ENCODE measurements around the gene DERA.
A peak's percentile ranks its signal among the peaks of the same experiment; 100 is the strongest.
"Not testable (repeated sequence)": the region's sequence is repeated elsewhere in the genome, so short reads cannot be mapped to it uniquely, and the experiment has no call there.

DERA gene

DNA sequence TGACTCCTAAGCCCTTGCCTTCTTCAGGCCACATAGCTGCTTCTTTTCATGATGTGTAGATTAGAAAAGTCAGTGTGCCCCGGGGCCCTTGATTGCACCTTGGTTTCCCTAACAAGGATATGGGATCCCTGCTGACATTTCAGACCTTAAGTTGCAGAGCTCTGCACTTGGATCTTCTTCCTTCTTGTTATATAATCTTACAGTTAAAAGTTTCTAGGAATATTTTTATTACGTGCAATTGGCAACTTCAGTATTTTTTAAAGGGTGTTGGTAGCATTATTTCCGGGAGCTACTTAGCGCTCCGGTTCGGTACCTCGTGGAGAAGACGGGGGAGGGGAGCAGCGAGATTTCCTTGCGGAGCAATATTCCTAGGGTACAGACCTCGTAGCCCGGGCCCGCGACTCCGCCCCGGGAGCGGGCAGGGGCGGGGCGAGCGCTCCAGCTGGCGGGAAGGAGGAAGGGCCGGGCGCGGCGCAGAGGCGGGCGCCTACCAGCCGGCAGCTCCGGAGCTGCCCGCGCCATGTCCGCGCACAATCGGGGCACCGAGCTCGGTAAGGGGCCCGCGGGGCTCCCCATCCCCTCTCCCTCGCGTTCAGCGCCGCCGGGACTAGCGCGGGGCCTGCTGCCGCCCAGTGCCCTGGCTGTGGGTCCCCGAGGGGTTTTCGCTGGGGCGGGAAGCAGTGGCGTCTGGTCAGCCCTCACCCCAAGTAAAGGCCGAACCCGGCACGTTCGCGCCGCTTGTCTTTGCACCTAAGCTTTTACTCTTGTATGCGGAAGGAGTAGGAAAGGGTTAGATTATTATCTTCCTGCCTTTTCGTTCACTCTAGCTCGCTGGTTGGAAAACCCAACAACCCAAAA is at the start of gene DERA:
DERA (plus strand) TSS at position 469 of the 858 bp plus-strand sequence; CDS start at position 521, 52 bp downstream.
- Histone ChIP-seq H3K27ac (peak within 1 kb of the TSS; percentile 90 to 98 (median 95)), H3K4me3 (peak within 1 kb of the TSS; percentile 54 to 83 (median 69))

DNA sequence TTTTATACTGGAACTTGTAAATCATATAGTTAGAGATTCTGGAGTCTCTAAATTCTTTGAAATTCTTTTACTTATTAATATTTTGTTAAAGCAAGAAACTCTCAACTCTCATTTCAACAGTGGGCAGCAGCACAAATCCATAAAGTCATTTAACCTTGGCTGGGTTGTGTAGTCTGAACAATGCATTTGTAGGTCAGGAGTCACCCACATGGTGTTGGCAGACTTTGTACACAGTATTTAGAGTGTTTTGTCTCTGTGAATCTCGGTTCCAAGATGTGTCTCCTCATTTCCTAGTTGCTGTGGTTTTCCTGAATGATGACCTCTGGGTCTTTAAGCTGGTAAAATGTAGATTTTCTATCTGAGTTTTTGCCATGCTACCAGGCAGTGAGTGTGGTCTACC is 49.7 kb upstream of the DERA start:
- no peak overlapping the region for H3K4me3 ChIP-seq
- H3K27ac ChIP-seq = no peak overlapping the region

DNA sequence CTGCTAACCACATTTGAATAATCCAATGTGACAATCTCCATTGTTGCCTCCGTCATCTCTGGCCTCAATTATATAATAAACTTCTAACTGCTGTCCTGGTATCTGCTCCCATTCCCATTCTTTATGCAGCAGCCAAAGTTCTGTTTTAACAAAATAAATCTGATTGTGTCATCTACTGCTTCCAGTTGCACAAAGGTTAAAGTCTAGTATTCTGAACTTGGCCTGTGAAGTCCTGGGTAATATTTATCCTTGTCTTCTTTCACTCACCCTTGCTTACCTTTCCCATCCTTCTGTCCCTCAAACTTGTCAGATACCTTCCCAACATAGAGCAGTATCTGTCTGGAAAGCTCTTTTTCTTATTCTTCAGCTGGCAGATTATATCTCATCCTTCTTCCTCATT is 48.3 kb upstream of the DERA start:
- H3K4me3 ChIP-seq = no peak overlapping the region
- H3K27ac ChIP-seq = no peak overlapping the region

DNA sequence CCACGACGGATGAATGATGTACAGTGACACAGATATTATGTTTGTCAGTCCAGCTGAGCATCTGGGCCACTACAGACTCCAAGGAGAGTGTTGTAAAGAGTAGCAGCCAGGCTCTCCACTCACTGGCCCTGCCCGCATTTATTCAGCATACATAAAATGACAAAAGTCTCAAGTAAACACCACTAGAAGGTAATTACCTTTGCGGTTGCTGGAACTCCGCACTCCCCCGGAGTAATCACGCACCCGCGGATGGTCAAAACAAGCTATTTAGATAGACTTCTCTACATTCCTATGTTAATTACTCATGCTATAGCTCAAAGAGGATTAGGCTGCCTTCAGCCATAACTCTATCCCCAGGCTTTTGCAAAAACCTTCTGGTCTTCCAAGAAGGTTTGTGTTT is 47.8 kb upstream of the DERA start:
- Histone ChIP-seq H3K4me3 (no peak overlapping the region), H3K27ac (no peak overlapping the region)

DNA sequence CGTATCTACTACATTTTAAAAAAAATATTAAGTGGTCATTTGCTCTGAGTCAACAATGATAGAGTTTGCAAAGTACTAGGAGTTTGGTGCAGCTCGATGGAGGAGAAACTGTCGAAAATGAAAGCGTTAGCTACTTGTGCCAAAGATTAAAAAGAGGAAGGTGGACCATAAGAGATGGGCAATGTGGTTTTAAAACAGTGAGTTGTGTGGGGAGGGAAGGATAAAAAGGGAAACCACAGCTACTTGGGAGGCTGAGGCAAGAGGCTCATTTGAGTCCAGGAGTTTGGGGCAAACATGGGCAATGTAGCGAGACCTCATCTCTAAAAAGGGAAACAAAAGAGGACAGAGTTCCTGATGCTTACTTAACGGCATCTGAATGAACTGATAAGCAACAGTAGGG is 47.1 kb upstream of the DERA start:
- Histone ChIP-seq H3K4me3 (no peak overlapping the region), H3K27ac (no peak overlapping the region)

DNA sequence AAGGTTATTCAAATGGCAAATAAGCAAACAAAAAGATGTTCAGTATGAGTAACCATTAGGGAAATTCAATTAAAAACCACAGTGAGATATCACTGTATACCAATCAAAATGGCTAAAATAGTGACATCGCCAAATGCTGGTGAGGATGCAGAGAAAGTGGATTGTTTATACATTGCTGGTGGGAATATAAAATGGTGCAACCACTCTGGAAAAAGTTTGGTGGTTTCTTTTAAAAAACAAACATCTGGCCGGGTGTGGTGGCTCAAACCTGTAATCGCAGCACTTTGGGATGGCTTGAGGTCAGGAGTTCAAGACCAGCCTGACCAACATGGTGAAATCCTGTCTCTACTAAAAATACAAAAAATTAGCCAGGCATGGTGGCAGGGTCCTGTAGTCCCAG is 42.9 kb upstream of the DERA start:
- no peak overlapping the region for H3K4me3 ChIP-seq

DNA sequence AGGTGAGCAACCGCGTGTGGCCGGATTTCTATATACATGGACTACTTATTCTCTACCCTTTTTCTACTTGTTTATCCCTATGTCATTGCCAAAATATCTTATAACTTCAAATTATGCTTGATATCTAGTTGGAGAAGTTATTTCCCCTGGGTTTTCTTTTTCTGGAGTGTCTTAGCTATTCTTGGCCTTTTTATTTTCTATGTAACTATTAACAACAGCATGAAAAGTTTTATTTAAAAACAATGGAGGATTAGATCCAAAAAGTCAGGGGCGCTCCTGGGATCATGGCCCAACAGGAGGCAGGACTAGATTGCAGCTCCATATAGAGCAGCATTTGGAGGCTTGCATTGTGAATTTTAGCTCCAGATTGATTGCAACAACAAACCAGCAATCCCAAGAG is 37.6 kb upstream of the DERA start:
- H3K4me3 ChIP-seq = no peak overlapping the region
- no peak overlapping the region for H3K27ac ChIP-seq

More for the DNA sequence above, 42.9 kb upstream of the DERA start:
- H3K27ac ChIP-seq = no peak overlapping the region

DNA sequence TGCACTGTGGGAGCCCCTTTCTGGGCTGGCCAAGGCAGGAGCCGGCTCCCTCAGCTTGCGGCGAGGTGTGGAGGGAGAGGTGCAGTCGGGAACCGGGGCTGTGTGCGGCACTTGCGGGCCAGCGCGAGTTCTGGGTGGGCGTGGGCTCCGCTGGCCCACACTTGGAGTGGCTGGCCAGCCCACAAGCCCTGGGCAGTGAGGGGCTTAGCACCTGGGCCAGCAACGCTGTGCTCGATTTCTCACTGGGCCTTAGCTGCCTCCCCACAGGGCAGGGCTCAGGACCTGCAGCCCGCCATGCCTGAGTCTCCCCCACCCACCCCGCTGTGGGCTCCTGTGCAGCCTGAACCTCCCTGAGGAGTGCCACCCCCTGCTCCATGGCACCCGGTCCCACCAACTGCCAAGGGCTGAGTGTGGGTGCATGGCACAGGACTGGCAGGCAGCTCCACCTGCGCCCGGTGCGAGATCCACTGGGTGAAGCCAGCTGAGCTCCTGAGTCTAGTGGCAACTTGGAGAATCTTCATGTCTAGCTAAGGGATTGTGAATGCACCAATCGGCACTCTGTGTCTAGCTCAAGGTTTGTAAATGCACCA is 36.5 kb upstream of the DERA start:
- not testable (repeated sequence) for H3K27ac ChIP-seq, H3K4me3 ChIP-seq

DNA sequence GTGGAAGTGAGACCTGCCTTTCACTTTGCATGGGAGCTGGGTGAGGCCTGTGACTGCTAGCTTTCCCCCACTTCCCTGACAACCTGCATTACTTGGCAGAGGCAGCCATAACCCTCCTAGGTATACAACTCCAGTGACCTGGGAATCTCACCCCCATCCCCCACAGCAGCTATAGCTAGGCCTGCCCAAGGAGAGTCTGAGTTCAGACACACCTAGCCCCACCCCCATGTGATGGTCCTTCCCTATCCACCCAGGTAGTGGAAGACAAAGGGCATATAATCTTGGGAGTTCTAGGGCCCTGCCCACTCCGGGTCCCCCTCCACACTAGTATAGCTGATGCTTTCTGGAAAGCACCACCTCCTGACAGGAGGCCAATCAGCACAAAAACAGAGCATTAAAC is 35.3 kb upstream of the DERA start:
- no peak overlapping the region for H3K27ac ChIP-seq

DNA sequence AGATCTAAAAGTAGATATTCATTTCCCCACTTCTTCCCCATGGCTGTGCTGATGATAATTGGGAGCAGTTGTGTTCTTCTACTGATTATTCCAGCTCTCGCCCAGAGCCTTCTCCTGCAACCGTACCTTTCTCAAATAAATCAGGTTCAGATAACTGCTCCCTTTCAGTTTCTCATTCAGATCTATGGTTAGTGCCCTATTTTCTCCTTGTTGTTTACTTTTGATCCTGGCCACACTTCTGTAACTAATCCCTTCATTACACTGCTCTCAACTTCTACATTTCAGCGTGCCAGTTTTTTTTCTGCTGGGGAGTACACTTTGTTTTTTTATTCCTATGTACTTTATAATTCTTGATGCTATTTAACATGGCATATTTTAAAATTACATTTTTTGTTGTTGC is 31.7 kb upstream of the DERA start:
- Histone ChIP-seq H3K27ac (no peak overlapping the region), H3K4me3 (no peak overlapping the region)

More for the DNA sequence above, 35.3 kb upstream of the DERA start:
- no peak overlapping the region for H3K4me3 ChIP-seq

DNA sequence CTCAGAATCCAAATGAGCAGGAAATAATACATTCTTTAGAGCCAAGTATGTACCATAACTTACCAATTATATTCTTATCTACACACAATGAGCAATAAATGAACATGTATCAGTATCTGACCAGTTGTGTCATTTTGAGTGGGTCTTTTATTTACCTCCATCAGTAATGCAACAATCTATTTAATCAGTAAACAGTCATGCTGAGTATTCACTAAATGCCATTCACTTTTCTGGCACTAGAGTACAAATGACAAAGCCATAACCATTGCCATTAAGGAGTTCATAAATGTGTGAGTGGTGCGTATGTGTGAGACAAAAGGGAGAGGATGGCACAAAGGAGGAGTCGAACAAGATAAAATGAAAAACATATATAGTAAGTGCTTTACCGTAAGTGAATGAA is 30.4 kb upstream of the DERA start:
- no peak overlapping the region for H3K4me3 ChIP-seq
- no peak overlapping the region for H3K27ac ChIP-seq

DNA sequence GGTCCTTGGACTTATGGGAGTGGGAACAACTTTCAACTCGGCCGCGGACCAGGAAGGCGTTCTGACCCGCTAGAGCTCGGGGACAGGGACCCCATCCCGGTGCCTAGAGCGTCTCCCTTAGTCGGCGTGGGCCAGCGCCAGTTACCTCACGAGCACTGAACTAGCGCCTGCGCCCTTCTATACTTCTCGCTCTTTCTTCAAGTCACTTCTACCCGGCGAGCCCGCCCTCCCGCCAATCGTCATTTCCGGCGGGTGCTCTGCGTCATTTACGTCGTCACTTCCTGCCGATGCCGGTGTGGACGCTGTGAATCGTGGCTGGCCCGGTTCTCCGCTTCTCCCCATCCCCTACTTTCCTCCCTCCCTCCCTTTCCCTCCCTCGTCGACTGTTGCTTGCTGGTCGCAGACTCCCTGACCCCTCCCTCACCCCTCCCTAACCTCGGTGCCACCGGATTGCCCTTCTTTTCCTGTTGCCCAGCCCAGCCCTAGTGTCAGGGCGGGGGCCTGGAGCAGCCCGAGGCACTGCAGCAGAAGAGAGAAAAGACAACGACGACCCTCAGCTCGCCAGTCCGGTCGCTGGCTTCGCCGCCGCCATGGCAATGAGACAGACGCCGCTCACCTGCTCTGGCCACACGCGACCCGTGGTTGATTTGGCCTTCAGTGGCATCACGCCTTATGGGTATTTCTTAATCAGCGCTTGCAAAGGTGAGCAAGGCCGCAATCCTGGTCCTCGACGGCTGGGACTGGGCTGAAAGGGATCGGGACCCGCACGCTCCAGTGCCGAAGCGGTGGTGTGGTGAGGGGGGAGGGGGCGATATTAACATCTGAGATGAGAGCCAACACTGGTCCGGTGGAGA is 28.8 kb upstream of the DERA start, which contains the start of gene STRAP:
STRAP (plus strand) TSS at position 270 of the 854 bp plus-strand sequence; CDS start at position 591, 321 bp downstream.
- Histone ChIP-seq H3K27ac (peak within 1 kb of the TSS; percentile 89 to 97 (median 96)), H3K4me3 (peak within 1 kb of the TSS; percentile 59 to 96 (median 73))

DNA sequence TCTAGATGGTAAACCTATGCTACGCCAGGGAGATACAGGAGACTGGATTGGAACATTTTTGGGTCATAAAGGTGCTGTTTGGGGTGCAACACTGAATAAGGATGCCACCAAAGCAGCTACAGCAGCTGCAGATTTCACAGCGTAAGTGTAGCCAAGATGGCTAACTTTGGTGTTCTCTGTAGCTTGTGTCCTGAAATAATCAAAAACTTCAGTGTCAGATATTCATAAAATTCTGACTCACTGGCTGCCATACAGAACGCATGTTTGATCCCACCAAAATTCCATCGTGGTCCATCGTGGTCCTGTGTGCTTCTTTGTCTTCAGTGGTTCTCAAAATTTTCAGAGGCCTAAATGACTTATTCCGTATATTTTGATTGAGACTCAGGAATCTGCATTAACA is 27.6 kb upstream of the DERA start:
- Histone ChIP-seq H3K27ac (peak overlapping the region in 11 of 21 experiments; percentile 89 to 97 (median 96)), H3K4me3 (peak overlapping the region; percentile 59 to 96 (median 73))

DNA sequence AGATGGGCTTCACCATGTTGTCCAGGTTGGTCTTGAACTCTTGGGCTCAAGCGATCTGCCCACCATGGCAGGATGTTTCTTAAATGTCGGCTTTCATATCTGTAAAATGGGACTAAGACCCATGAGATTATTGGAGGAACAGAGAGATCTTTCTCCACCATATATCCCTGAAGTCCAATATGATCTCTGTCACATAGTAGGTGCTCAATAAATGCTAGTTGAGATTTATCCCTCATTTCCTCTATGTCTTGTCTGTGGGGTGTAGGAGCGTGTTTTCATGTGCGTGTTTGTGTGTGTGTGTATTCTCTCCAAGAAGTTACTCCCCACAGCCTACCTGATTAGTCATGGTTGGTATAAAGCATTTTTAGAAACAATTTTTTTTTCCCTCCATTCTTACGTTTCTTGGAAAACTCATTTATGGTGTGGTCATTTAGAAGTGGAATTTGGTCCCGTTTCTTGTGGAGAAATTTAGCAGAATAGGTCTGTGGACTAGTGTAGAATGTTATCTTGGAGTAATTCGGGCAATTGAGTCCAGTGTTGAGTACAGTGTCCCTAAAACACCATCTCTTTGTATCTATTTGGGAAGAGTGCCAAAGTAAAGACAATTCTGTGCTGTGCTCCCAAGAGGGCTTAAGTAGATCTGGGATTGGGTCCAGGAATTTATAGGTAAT is 24.6 kb upstream of the DERA start:
- no peak overlapping the region for H3K27ac ChIP-seq
- H3K4me3 ChIP-seq = no peak overlapping the region

DNA sequence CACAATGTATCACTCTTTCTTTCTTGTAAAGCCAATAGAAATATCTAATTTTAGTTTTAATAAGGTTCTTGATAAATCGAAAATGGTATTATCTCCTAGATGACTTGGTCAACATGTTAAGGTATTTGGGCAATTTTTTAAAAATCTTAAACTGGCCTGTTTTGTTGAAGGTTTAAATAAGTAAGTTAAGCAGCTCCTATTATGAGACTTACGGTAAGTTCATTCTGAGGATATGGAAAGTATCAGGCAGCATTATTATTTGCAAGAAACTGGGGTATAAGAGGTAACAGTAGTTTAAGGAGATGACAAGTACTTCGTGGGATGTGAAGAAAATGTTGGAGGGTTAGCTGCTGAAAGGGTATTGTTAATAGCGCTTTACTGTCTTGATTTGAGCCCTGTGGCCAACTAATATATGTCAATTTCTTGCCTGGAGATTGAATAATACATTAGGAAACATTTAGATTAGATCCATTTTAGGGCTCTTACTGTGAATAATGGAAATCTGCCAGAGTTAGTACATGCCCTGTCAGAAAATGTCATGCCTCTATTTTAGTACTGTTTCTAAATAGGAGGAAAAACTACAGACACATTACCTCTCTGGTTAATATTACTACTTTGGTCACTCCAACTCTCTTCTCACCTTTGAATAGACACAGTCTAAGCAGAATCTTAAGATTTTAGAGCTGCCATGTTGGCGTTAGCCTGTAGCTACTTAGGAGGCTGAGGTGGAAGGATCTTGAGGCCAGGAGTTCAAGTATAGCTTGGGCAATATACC is 23.9 kb upstream of the DERA start:
- H3K27ac ChIP-seq = no peak overlapping the region
- H3K4me3 ChIP-seq = no peak overlapping the region

DNA sequence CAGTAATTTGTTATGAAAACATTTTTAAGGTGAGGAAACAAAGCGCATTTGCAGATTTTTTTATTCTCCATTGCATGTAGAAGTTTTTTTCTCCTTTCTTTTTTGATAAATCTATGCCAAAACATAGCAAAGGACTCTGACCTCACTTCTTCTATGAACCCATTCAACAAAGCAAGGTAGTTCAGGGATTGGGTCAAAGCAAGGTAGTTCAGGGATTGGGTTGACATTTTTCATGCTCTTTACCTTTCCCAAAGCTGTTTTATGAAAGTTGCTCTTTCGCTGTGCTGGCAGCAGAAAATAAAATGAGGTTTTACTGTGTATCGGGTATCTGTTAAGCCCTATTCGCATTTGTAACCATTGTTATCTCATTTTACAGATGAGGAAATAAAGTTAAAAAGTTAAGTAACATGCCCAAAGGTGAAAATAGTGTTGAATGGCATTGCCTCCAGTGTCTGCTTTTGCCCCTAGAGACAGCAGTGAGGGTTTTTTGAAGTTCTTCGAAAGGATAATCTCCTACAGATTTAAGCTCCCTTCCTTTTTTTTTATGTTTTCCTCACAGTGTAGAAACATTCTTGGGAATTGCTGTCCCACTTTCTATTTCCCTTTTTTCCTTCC is 18.4 kb upstream of the DERA start:
- no peak overlapping the region for H3K27ac ChIP-seq
- H3K4me3 ChIP-seq = no peak overlapping the region

DNA sequence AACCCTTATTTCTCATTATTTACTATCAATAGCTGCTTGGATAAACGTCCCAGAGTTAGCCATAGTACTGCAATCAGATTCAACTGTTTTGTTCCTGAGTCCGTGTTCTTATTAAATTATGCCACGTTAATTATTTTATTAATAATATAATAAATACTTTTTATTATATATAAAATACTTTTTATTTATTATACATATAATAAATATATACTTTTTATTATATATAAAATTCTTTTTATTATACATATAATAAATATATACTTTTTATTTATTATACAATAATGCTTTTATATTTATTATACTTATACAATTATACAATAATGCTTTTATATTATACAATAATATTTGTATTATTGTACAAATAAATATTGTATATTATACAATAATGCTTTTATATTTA is 17.9 kb upstream of the DERA start:
- Histone ChIP-seq H3K4me3 (no peak overlapping the region), H3K27ac (no peak overlapping the region)

DNA sequence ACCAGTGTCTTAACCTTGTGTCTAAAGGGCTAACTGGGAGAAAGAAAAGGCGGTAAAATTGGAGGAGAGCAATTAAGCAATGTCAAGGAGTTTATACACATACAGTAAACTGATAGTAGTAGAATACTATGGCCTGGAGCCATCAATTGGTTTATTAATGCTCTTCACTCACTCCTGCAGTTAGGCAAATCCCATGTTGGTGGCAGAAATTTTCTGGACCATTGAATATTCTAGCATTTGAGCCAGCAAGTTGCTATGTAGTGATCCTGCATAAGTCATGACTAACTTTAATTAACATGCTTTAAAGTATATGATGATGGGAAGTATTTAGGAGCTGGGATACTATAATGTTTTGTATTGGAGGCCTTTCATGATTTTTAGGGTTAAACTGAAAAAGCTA is 14.3 kb upstream of the DERA start:
- Histone ChIP-seq H3K27ac (no peak overlapping the region), H3K4me3 (no peak overlapping the region)

DNA sequence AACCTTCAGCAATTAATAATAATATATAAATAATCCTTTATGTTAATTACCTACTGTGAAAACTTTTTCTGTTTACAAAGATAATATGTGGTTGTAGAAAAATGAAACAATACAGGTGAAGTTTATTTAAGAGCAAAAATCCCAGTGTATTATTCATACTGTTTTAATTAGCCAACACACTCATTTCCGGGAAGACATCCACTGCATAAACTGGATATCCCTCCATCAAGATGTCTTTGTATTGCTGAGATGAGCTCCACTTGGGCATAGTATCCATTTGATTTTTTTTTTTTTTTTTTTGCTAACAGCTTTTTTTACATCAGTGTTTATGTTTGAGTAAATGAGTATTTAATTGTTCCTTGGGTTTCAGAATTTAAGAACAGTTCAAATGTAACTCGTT is 13.7 kb upstream of the DERA start:
- no peak overlapping the region for H3K4me3 ChIP-seq
- no peak overlapping the region for H3K27ac ChIP-seq
